ENCODE results near the gene CD300A.
A peak's percentile ranks its signal among the peaks of the same experiment; 100 is the strongest.

CD300A gene

GRCh38 chr17:74455025-74455545, 11.3 kb upstream of the CD300A start:
- Histone ChIP-seq H3K4me2 (ENCODE audit: low read length) (no peak overlapping the region), H3K4me1 (ENCODE audit: control insufficient read depth, low read length) (no peaks in the 10 kb centered on the region; the same call in 1 of the 2 replicates), H3F3A (ENCODE audit: control insufficient read depth, insufficient read depth) (no peaks in the 10 kb centered on the region), H3K79me2 (ENCODE audit: control insufficient read depth, low read length) (no peaks in the 10 kb centered on the region), H3K4me3 (ENCODE audit: low read length) (no peak overlapping the region), H3K9me2 (replicated peaks; ENCODE audit: control insufficient read depth, low read length) (no peaks in the 10 kb centered on the region), H3K9me3 (ENCODE audit: control insufficient read depth, insufficient read depth, low read length) (no peaks in the 10 kb centered on the region), H3K36me3 (ENCODE audit: control insufficient read depth, low read length) (no peaks in the 10 kb centered on the region), H3K27ac (ENCODE audit: low read depth, low read length) (no peak overlapping the region), H4K20me1 (ENCODE audit: control insufficient read depth, insufficient read depth, low read depth, low read length) (no peaks in the 10 kb centered on the region), H3K27me3 (ENCODE audit: control insufficient read depth, low read length) (no peaks in the 10 kb centered on the region)
- TF ChIP-seq EZH2phosphoT487 (IDR thresholded peaks at IDR 0.05; ENCODE audit: borderline replicate concordance, low read length): no peak
- TF ChIP-seq CTCF (IDR thresholded peaks at IDR 0.05; ENCODE audit: low read depth, low read length, poor library complexity, severe bottlenecking): no peak

- Histone ChIP-seq H3K4me2 (ENCODE audit: low read length) (no peak overlapping the region), H3K4me1 (ENCODE audit: control insufficient read depth, low read length) (no peaks in the 10 kb centered on the region; the same call in 1 of the 2 replicates), H3K9me3 (ENCODE audit: control insufficient read depth, insufficient read depth, low read length) (no peaks in the 10 kb centered on the region), H3K79me2 (ENCODE audit: control insufficient read depth, low read length) (no peaks in the 10 kb centered on the region), H3K27ac (ENCODE audit: low read depth, low read length) (no peak overlapping the region), H3K27me3 (ENCODE audit: control insufficient read depth, low read length) (no peaks in the 10 kb centered on the region), H3F3A (ENCODE audit: control insufficient read depth, insufficient read depth) (no peaks in the 10 kb centered on the region), H4K20me1 (ENCODE audit: control insufficient read depth, insufficient read depth, low read depth, low read length) (no peaks in the 10 kb centered on the region), H3K9me2 (replicated peaks; ENCODE audit: control insufficient read depth, low read length) (no peaks in the 10 kb centered on the region), H3K4me3 (ENCODE audit: low read length) (no peak overlapping the region), H3K36me3 (ENCODE audit: control insufficient read depth, low read length) (no peaks in the 10 kb centered on the region)
- TF ChIP-seq EZH2phosphoT487 (IDR thresholded peaks at IDR 0.05; ENCODE audit: borderline replicate concordance, low read length): no peak
- TF ChIP-seq CTCF (IDR thresholded peaks at IDR 0.05; ENCODE audit: low read depth, low read length, poor library complexity, severe bottlenecking): no peak
Measured at GRCh38 chr17:74455821-74456220, 10.6 kb upstream of the CD300A start.

GRCh38 chr17:74457146-74457819, 9.2 kb upstream of the CD300A start:
- Histone ChIP-seq H3K4me1 (ENCODE audit: control insufficient read depth, low read length) (no peaks in the 10 kb centered on the region; the same call in 1 of the 2 replicates), H3K4me2 (ENCODE audit: low read length) (no peak overlapping the region), H4K20me1 (ENCODE audit: control insufficient read depth, insufficient read depth, low read depth, low read length) (no peaks in the 10 kb centered on the region), H3K36me3 (ENCODE audit: control insufficient read depth, low read length) (no peaks in the 10 kb centered on the region), H3K9me3 (ENCODE audit: control insufficient read depth, insufficient read depth, low read length) (no peaks in the 10 kb centered on the region), H3K27ac (ENCODE audit: low read depth, low read length) (no peak overlapping the region), H3K79me2 (ENCODE audit: control insufficient read depth, low read length) (no peaks in the 10 kb centered on the region), H3K9me2 (replicated peaks; ENCODE audit: control insufficient read depth, low read length) (no peaks in the 10 kb centered on the region), H3F3A (ENCODE audit: control insufficient read depth, insufficient read depth) (no peaks in the 10 kb centered on the region), H3K27me3 (ENCODE audit: control insufficient read depth, low read length) (no peaks in the 10 kb centered on the region), H3K4me3 (ENCODE audit: low read length) (no peak overlapping the region)
- TF ChIP-seq EZH2phosphoT487 (IDR thresholded peaks at IDR 0.05; ENCODE audit: borderline replicate concordance, low read length): no peak
- peak; percentile 95 for TF ChIP-seq CTCF (IDR thresholded peaks at IDR 0.05; ENCODE audit: low read depth, low read length, poor library complexity, severe bottlenecking)

All from DOHH2 (cell line).